DND-41 (cell line): ENCODE results near the gene RNF4.

Source experiments
- CTCF ChIP-seq: IDR thresholded peaks from 2 replicates; pipeline ENCODE4 v1.5.1; 2012; ENCODE audit warnings: borderline replicate concordance, low read length, moderate library complexity, mild to moderate bottlenecking; ENCODE audit not compliant: poor library complexity, severe bottlenecking; ENCODE audit errors: extremely low read depth
- EZH2 ChIP-seq: IDR thresholded peaks from 3 replicates; pipeline ENCODE4 v1.6.1; 2012; ENCODE audit warnings: borderline replicate concordance, low read depth, mild to moderate bottlenecking, moderate library complexity, low read length, inconsistent platforms; ENCODE audit not compliant: severe bottlenecking

- no peak for TF ChIP-seq CTCF
- TF ChIP-seq EZH2 = no peak
Observed at GRCh38 chr4:2449511-2450392, 19.2 kb upstream of the RNF4 start.
